ENCODE results near the gene ISM1. TPM values are rescaled to one million over a fixed set of nuclear protein-coding genes. Genes with fewer than 3 reads are reported as not detected.

The ISM1 gene
- total and polyA plus RNA-seq, 2 donors (not counting 3 experiments of a cell fraction or from before 2014, with no cell fraction given): not detected

GRCh38 chr20:13313201-13313600 is 92.1 kb downstream of the ISM1 start:
- FAIRE-seq (no peak), DNase-seq (ENCODE audit: low read depth, low spot score) (no peak)
- no peak overlapping the region for H3K4me3 ChIP-seq (replicated peaks in 1 of 3; ENCODE audit: insufficient read depth in 1 of 3, low read depth in 1 of 3, low read length in 3 of 3)
- no peak overlapping the region for H3K9ac ChIP-seq (replicated peaks; ENCODE audit: extremely low read depth, insufficient read depth, low read length)
- no peaks in the 10 kb centered on the region for H3K4me1 ChIP-seq (ENCODE audit: control insufficient read depth, extremely low read depth, insufficient read depth, low read length)
- H3K36me3 ChIP-seq (ENCODE audit: control insufficient read depth in 2 of 2, extremely low read depth in 1 of 2, insufficient read depth in 2 of 2, low read length in 2 of 2): no peaks in the 10 kb centered on the region
- POLR2A ChIA-PET: no interaction called here
- no peak overlapping the region for H3K4me2 ChIP-seq (ENCODE audit: insufficient read depth, low read length)
- H3K27ac ChIP-seq (ENCODE audit: insufficient read depth, low read depth, low read length): no peak overlapping the region
- dilution Hi-C loops (cut with MboI; ENCODE audit: extremely low pct_ligation_motif_present, low sequenced_read_pairs) (no loop called here), intact Hi-C loops (cut with micrococcal nuclease) (no loop called here)
- H3K27me3 ChIP-seq (ENCODE audit: control insufficient read depth in 2 of 2, insufficient read depth in 2 of 2, low read length in 2 of 2): peaks cover 0 to 3% of the 10 kb centered on the region in 2 experiments
- BruUV-seq (replicated peaks): no TSS peak
- H3K79me2 ChIP-seq (ENCODE audit: control insufficient read depth, insufficient read depth, low read length): no peaks in the 10 kb centered on the region
- H3K9me1 ChIP-seq (replicated peaks; ENCODE audit: control insufficient read depth, extremely low read depth, insufficient read depth, low read length): no peaks in the 10 kb centered on the region
- no peaks in the 10 kb centered on the region for H3K9me3 ChIP-seq (replicated peaks; ENCODE audit: control insufficient read depth, insufficient read depth, low read length)
- no peaks in the 10 kb centered on the region for H4K20me1 ChIP-seq (replicated peaks; ENCODE audit: control insufficient read depth, extremely low read depth, insufficient read depth, low read length)
- TF ChIP-seq POLR2AphosphoS5 (IDR thresholded peaks at IDR 0.05; ENCODE audit: insufficient read depth, low read depth, low read length) (no peak), GATA2 (IDR thresholded peaks at IDR 0.05; ENCODE audit: insufficient read depth, insufficient read length, low read depth, low read length) (no peak), JUN (IDR thresholded peaks at IDR 0.05; ENCODE audit: borderline replicate concordance, insufficient read depth, insufficient read length, low read depth) (no peak), FOS (IDR thresholded peaks at IDR 0.05; ENCODE audit: borderline replicate concordance, insufficient read depth, low read length) (no peak), MYC (IDR thresholded peaks at IDR 0.05; ENCODE audit: low read depth, low read length) (no peak), POLR2A (IDR thresholded peaks at IDR 0.05; ENCODE audit: low read depth, low read length) (no peak), MAX (IDR thresholded peaks at IDR 0.05; ENCODE audit: insufficient read depth, insufficient read length) (no peak)
- CTCF ChIA-PET: interaction anchor here (1.0 kb wide), 1 partner anchor 11 kb away, joined by 3 read pairs; no protein-coding TSS in a partner anchor
- H2AFZ ChIP-seq (ENCODE audit: low read depth, low read length): no peak overlapping the region

GRCh38 chr20:13317439-13317838 is 96.4 kb downstream of the ISM1 start:
- ChIA-PET POLR2A (no interaction called here), CTCF (no interaction called here)
- H3K36me3 ChIP-seq (ENCODE audit: control insufficient read depth in 2 of 2, extremely low read depth in 1 of 2, insufficient read depth in 2 of 2, low read length in 2 of 2): no peaks in the 10 kb centered on the region
- H3K4me1 ChIP-seq (ENCODE audit: control insufficient read depth, extremely low read depth, insufficient read depth, low read length): no peaks in the 10 kb centered on the region
- dilution Hi-C loops (cut with MboI; ENCODE audit: extremely low pct_ligation_motif_present, low sequenced_read_pairs) (no loop called here), intact Hi-C loops (cut with micrococcal nuclease) (no loop called here)
- H3K27me3 ChIP-seq (ENCODE audit: control insufficient read depth in 2 of 2, insufficient read depth in 2 of 2, low read length in 2 of 2): peaks cover 5 to 6% of the 10 kb centered on the region in 2 experiments
- H3K27ac ChIP-seq (ENCODE audit: insufficient read depth, low read depth, low read length): no peak overlapping the region
- H3K9me1 ChIP-seq (replicated peaks; ENCODE audit: control insufficient read depth, extremely low read depth, insufficient read depth, low read length): no peaks in the 10 kb centered on the region
- H3K79me2 ChIP-seq (ENCODE audit: control insufficient read depth, insufficient read depth, low read length): no peaks in the 10 kb centered on the region
- no peaks in the 10 kb centered on the region for H3K9me3 ChIP-seq (replicated peaks; ENCODE audit: control insufficient read depth, insufficient read depth, low read length)
- BruUV-seq (replicated peaks): no TSS peak
- TF ChIP-seq MYC (IDR thresholded peaks at IDR 0.05; ENCODE audit: low read depth, low read length): no peak
- TF ChIP-seq POLR2A (IDR thresholded peaks at IDR 0.05; ENCODE audit: low read depth, low read length): no peak
- TF ChIP-seq GATA2 (IDR thresholded peaks at IDR 0.05; ENCODE audit: insufficient read depth, insufficient read length, low read depth, low read length): no peak
- no peak for TF ChIP-seq EZH2 (IDR thresholded peaks at IDR 0.05; ENCODE audit: borderline replicate concordance, low read depth, low read length, severe bottlenecking)
- TF ChIP-seq MAX (IDR thresholded peaks at IDR 0.05; ENCODE audit: insufficient read depth, insufficient read length): no peak
- TF ChIP-seq CTCF (IDR thresholded peaks at IDR 0.05; ENCODE audit: extremely low read depth in 1 of 2, insufficient read depth in 1 of 2, low read depth in 1 of 2, low read length in 2 of 2): no peak
- TF ChIP-seq FOS (IDR thresholded peaks at IDR 0.05; ENCODE audit: borderline replicate concordance, insufficient read depth, low read length): no peak
- TF ChIP-seq POLR2AphosphoS5 (IDR thresholded peaks at IDR 0.05; ENCODE audit: insufficient read depth, low read depth, low read length): no peak
- TF ChIP-seq JUN (IDR thresholded peaks at IDR 0.05; ENCODE audit: borderline replicate concordance, insufficient read depth, insufficient read length, low read depth): no peak
- no peaks in the 10 kb centered on the region for H4K20me1 ChIP-seq (replicated peaks; ENCODE audit: control insufficient read depth, extremely low read depth, insufficient read depth, low read length)
- DNase-seq (ENCODE audit: low read depth, low spot score): no peak
- H3K4me3 ChIP-seq (replicated peaks in 1 of 3; ENCODE audit: insufficient read depth in 1 of 3, low read depth in 1 of 3, low read length in 3 of 3): no peak overlapping the region
- H2AFZ ChIP-seq (ENCODE audit: low read depth, low read length): no peak overlapping the region
- no peak overlapping the region for H3K9ac ChIP-seq (replicated peaks; ENCODE audit: extremely low read depth, insufficient read depth, low read length)
- FAIRE-seq: no peak
- H3K4me2 ChIP-seq (ENCODE audit: insufficient read depth, low read length): no peak overlapping the region

Data from endothelial cell of umbilical vein (primary cell).